H1 (cell line): ENCODE results near the gene TLR9. TPM values are rescaled to one million over a fixed set of nuclear protein-coding genes. Genes with fewer than 3 reads are reported as not detected.

Experiments used
- CTCF ChIA-PET: fragments of 300-600 bp; sonication (Branson Sonifier 250); formaldehyde crosslinking; loops from one replicate; lab custom pipeline; 2021; ENCODE audit not compliant: partially characterized antibody; lab: Charles Lee
- POLR2A ChIA-PET: fragments of 300-600 bp; sonication (Branson Sonifier 250); formaldehyde crosslinking; loops from one replicate; lab custom pipeline; 2021; ENCODE audit warnings: inconsistent platforms; ENCODE audit not compliant: partially characterized antibody; lab: Charles Lee
- DNase-seq, 2 experiments: peaks; one replicate each; pipeline versions ENCODE4 v3.0.0 to v3.0.0-alpha.2; 2010 to 2022; ENCODE audit warnings: low spot score in 2 of 2, low read depth in 1 of 2, mixed read lengths in 1 of 2
- FAIRE-seq: peaks from 2 replicates; lab custom pipeline; 2011; peaks lifted over from hg19 to GRCh38; lab: Jason Lieb, UNC
- H2AFZ ChIP-seq: 2 replicates; pipeline ENCODE4 v1.8.1; 2012; ENCODE audit warnings: low read length, inconsistent platforms
- H2AK5ac ChIP-seq: 2 replicates; pipeline ENCODE4 v1.6.1; 2013; ENCODE audit warnings: low read depth, low read length
- H2BK120ac ChIP-seq: replicated peaks from 2 replicates; pipeline ENCODE3; 2013; ENCODE audit warnings: low read depth, low read length, inconsistent platforms
- H2BK12ac ChIP-seq: 2 replicates; pipeline ENCODE4 v1.6.1; 2013; ENCODE audit warnings: low read depth, low read length
- H2BK15ac ChIP-seq: 2 replicates; pipeline ENCODE4 v1.6.1; 2013; ENCODE audit warnings: low read length
- H2BK20ac ChIP-seq: 2 replicates; pipeline ENCODE4 v1.6.1; 2013; ENCODE audit warnings: low read length
- H2BK5ac ChIP-seq: 2 replicates; pipeline ENCODE4 v1.6.1; 2013; ENCODE audit warnings: low read depth, low read length
- H3K14ac ChIP-seq: 2 replicates; pipeline ENCODE4 v1.6.1; 2013; ENCODE audit warnings: inconsistent platforms; ENCODE audit not compliant: insufficient read length
- H3K18ac ChIP-seq: 2 replicates; pipeline ENCODE4 v1.6.1; 2013; ENCODE audit warnings: low read length; ENCODE audit errors: extremely low read depth
- H3K23ac ChIP-seq: 2 replicates; pipeline ENCODE4 v1.6.1; 2013; ENCODE audit warnings: inconsistent platforms; ENCODE audit not compliant: insufficient read length
- H3K23me2 ChIP-seq: 2 replicates; pipeline ENCODE4 v1.6.1; 2013; ENCODE audit warnings: low read depth, low read length
- H3K27ac ChIP-seq: 2 replicates; pipeline ENCODE4 v1.6.1; 2011; ENCODE audit warnings: low read depth, low read length, inconsistent platforms
- H3K27me3 ChIP-seq, 4 experiments: replicated peaks in 1 of 4; 1 replicate in 1 of 4; 2 replicates in 3 of 4; pipeline versions ENCODE4 v1.6.1 to v1.8.1; 2011 to 2013; ENCODE audit warnings: low read length in 3 of 4, mild to moderate bottlenecking in 3 of 4, inconsistent platforms in 2 of 4, mixed read lengths in 2 of 4, moderate library complexity in 1 of 4; ENCODE audit not compliant: control insufficient read depth in 3 of 4, insufficient read depth in 3 of 4; ENCODE audit errors: extremely low read depth in 1 of 4
- H3K36me3 ChIP-seq, 4 experiments: 2 replicates each; pipeline versions ENCODE4 v1.6.1 to v1.8.1; 2011 to 2013; ENCODE audit warnings: mild to moderate bottlenecking in 4 of 4, low read length in 3 of 4, moderate library complexity in 2 of 4, control low read depth in 1 of 4, inconsistent platforms in 1 of 4; ENCODE audit not compliant: insufficient read depth in 4 of 4, control insufficient read depth in 2 of 4
- H3K4ac ChIP-seq: replicated peaks from 2 replicates; pipeline ENCODE3; 2013; ENCODE audit warnings: low read length, low read depth, mixed read lengths, inconsistent platforms; ENCODE audit not compliant: insufficient read length
- H3K4me1 ChIP-seq, 4 experiments: replicated peaks in 1 of 4; 1 replicate in 1 of 4; 2 replicates in 3 of 4; pipeline versions ENCODE4 v1.6.1 to v1.8.1; 2011 to 2013; ENCODE audit warnings: low read length in 3 of 4, inconsistent platforms in 2 of 4, mixed read lengths in 1 of 4; ENCODE audit not compliant: insufficient read depth in 4 of 4, control insufficient read depth in 3 of 4
- H3K4me2 ChIP-seq, 2 experiments: 2 replicates each; pipeline versions ENCODE4 v1.6.1 to v1.8.1; 2011 to 2013; ENCODE audit warnings: low read depth in 2 of 2, low read length in 2 of 2, control low read depth in 1 of 2, inconsistent platforms in 1 of 2, mild to moderate bottlenecking in 1 of 2; ENCODE audit not compliant: insufficient read depth in 1 of 2
- H3K4me3 ChIP-seq, 4 experiments: fragments of 200-600, 300-600 bp in 1 of 4; sonication (generic), shearing (Covaris generic), sonication (Bioruptor Twin) in 1 of 4; 2 replicates each; pipeline versions ENCODE4 v1.5.1 to v1.8.1; 2011 to 2016; ENCODE audit warnings: low read length in 4 of 4, low read depth in 3 of 4, control low read depth in 2 of 4, inconsistent platforms in 2 of 4, mild to moderate bottlenecking in 2 of 4, mixed read lengths in 1 of 4, moderate library complexity in 1 of 4; ENCODE audit not compliant: insufficient read depth in 2 of 4; ENCODE audit errors: extremely low read depth in 1 of 4
- H3K56ac ChIP-seq: replicated peaks from 2 replicates; pipeline ENCODE3; 2013; ENCODE audit warnings: low read depth, mild to moderate bottlenecking, mixed read lengths, low read length, inconsistent platforms; ENCODE audit not compliant: insufficient read length
- H3K79me1 ChIP-seq: 2 replicates; pipeline ENCODE4 v1.6.1; 2013; ENCODE audit warnings: low read depth, low read length, control low read depth
- H3K79me2 ChIP-seq, 2 experiments: 2 replicates each; pipeline versions ENCODE4 v1.6.1 to v1.8.1; 2012 to 2013; ENCODE audit warnings: low read length in 2 of 2, mild to moderate bottlenecking in 2 of 2, inconsistent platforms in 1 of 2; ENCODE audit not compliant: insufficient read depth in 2 of 2, control insufficient read depth in 1 of 2
- H3K9ac ChIP-seq, 4 experiments: replicated peaks in 1 of 4; 1 replicate in 1 of 4; 2 replicates in 3 of 4; pipeline versions ENCODE4 v1.6.1 to v1.8.1; 2011 to 2013; ENCODE audit warnings: low read depth in 3 of 4, low read length in 3 of 4, control low read depth in 2 of 4, mild to moderate bottlenecking in 2 of 4, moderate library complexity in 2 of 4, inconsistent platforms in 1 of 4; ENCODE audit errors: extremely low read depth in 1 of 4
- H3K9me3 ChIP-seq, 2 experiments: 2 replicates each; pipeline versions ENCODE4 v1.6.1 to v1.8.1; 2012 to 2013; ENCODE audit warnings: mild to moderate bottlenecking in 2 of 2, moderate library complexity in 2 of 2, control low read depth in 1 of 2, inconsistent platforms in 1 of 2, low read depth in 1 of 2, low read length in 1 of 2, mixed read lengths in 1 of 2; ENCODE audit not compliant: insufficient read depth in 2 of 2
- H4K20me1 ChIP-seq, 2 experiments: replicated peaks in 1 of 2; 2 replicates each; pipeline versions ENCODE3 to v1.8.1; 2011 to 2013; ENCODE audit warnings: inconsistent platforms in 2 of 2, low read length in 2 of 2, mild to moderate bottlenecking in 1 of 2; ENCODE audit not compliant: insufficient read depth in 2 of 2, control insufficient read depth in 1 of 2
- H4K5ac ChIP-seq: 2 replicates; pipeline ENCODE4 v1.6.1; 2013; ENCODE audit warnings: low read length, low read depth, mixed read lengths, inconsistent platforms; ENCODE audit not compliant: insufficient read length
- H4K8ac ChIP-seq: 2 replicates; pipeline ENCODE4 v1.8.0; 2013; ENCODE audit warnings: mild to moderate bottlenecking, moderate library complexity, low read length, inconsistent platforms; ENCODE audit not compliant: insufficient read depth; ENCODE audit errors: extremely low read depth
- H4K91ac ChIP-seq: replicated peaks from 2 replicates; pipeline ENCODE3; 2013; ENCODE audit warnings: low read length, mixed read lengths, inconsistent platforms; ENCODE audit not compliant: insufficient read length
- CREB1 ChIP-seq: IDR thresholded peaks from 2 replicates; pipeline ENCODE4 v1.6.1; 2012; ENCODE audit warnings: inconsistent platforms
- TCF12 ChIP-seq: IDR thresholded peaks from 2 replicates; pipeline ENCODE4 v1.6.1; 2011; ENCODE audit warnings: low read depth, mild to moderate bottlenecking, low read length
- YY1 ChIP-seq: IDR thresholded peaks from 2 replicates; pipeline ENCODE4 v1.6.1; 2011; ENCODE audit warnings: low read depth, mild to moderate bottlenecking, low read length
- WGBS, 2 experiments: shearing (Covaris generic) in 1 of 2; methylation state at CpG; one replicate each; pipeline versions ENCODE4 v1.1.6 to v1.1.7; 2013 to 2015; ENCODE audit warnings: low lambda C conversion rate in 2 of 2, mixed read lengths in 2 of 2, inconsistent platforms in 1 of 2, low coverage in 1 of 2, missing lambda C conversion rate in 1 of 2; ENCODE audit not compliant: insufficient replicate concordance in 2 of 2, insufficient coverage in 1 of 2, insufficient read length in 1 of 2; ENCODE audit errors: extremely low coverage in 1 of 2, missing lambda C conversion rate in 1 of 2; 5-methylcytosine and 5-hydroxymethylcytosine counted together
- polyA plus RNA-seq, 7 experiments: library from polyadenylated mRNA; depleted of rRNA in 3 of 7; stranded (reverse) in 5 of 7; unstranded in 2 of 7; fragments of >200 nt in 5 of 7; fragments of 200-250 nt in 2 of 7; gene quantifications; 1 replicate in 5 of 7; 2 replicates in 1 of 7; 4 replicates in 1 of 7; pipeline versions ENCODE4 v1.2.1 to v1.2.3, GENCODE V29; 2011 to 2013; ENCODE audit warnings: missing spikeins in 2 of 7, mixed read lengths in 2 of 7
- total RNA-seq: library from RNA; stranded (reverse); fragmentation: NEBNext Ultra II Directional; extraction: Animal tissue kit (Norgen Biotek cat#: 25700); gene quantifications from 2 replicates; pipeline ENCODE4 v1.2.1, GENCODE V29; 2021

Gene TLR9
- total and polyA plus RNA-seq, 2 of the 8 experiments (the other 6 are each of a cell fraction or from before 2014, with no cell fraction given): 0.05 TPM; not detected in 1

DNA sequence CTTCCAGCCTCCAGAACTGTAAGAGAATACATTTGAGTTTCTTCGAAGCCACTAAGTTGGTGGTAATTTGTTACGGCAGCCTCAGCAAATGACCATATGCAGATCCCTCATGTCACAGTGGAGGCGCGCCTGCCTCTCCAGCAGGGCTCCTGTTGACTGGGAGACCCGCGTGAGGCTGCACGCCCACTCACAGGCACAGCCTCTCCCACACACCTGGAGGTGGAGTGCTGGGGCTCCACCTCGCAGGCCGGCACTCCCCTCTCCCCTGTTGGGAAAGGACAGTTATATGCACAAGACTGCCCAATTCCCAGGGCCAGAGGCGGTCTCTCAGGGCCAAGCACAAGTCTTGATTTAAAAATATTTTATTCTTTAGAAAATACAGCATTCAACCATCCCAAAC is 2.8 kb upstream of the TLR9 start:
- Histone ChIP-seq H3K18ac (no peak overlapping the region), H3K4me2 (no peak overlapping the region), H2AK5ac (no peak overlapping the region), H2BK12ac (no peak overlapping the region), H3K9me3 (no peaks in the 10 kb centered on the region), H4K20me1 (peaks cover 8 to 10% of the 10 kb centered on the region in 2 experiments), H3K23ac (no peak overlapping the region), H2BK5ac (no peak overlapping the region), H3K56ac (no peak overlapping the region), H3K79me2 (no peaks in the 10 kb centered on the region), H3K36me3 (peaks cover 5 to 17% (median 11%) of the 10 kb centered on the region in 4 experiments; a peak in 5 of 8 replicates), H3K9ac (no peak overlapping the region), H3K4ac (no peak overlapping the region), H3K4me3 (no peak overlapping the region), H3K14ac (no peak overlapping the region), H2BK120ac (no peak overlapping the region), H3K4me1 (peaks cover 0 to 4% (median 2%) of the 10 kb centered on the region in 4 experiments; a peak in 5 of 7 replicates), H4K8ac (no peak overlapping the region), H2AFZ (no peak overlapping the region), H3K23me2 (no peaks in the 10 kb centered on the region), H2BK20ac (no peak overlapping the region), H2BK15ac (no peak overlapping the region), H3K27ac (no peak overlapping the region), H3K27me3 (no peaks in the 10 kb centered on the region), H3K79me1 (no peaks in the 10 kb centered on the region; the same call in 1 of the 2 replicates), H4K5ac (no peak overlapping the region), H4K91ac (no peak overlapping the region)
- ChIA-PET CTCF (interaction anchor here (1.9 to 14.4 kb wide), 3 partner anchors 10 to 32 kb away, joined by 4 to 336 read pairs (median 126); partner anchors contain the start of genes PPM1M and TLR9), POLR2A (interaction anchor here (1.5 kb wide), 1 partner anchor 9 kb away, joined by 4 read pairs; no protein-coding TSS in a partner anchor)
- FAIRE-seq: no peak
- no peak for DNase-seq
- WGBS, 2 experiments: 92% methylated on average over 10 of the region's 10 CpGs; no CpG with 5 or more reads in 1 of the 2 experiments
- TF ChIP-seq CREB1: no peak
- no peak for TF ChIP-seq YY1
- no peak for TF ChIP-seq TCF12
